KMS-11 (cell line): ENCODE results near the gene SNTG2.

ENCODE experiments used
- H2AFZ ChIP-seq: fragments of 200-600 bp; sonication (generic); 2 replicates; pipeline ENCODE4 v1.6.1; 2016; ENCODE audit warnings: antibody characterized with exemption, mixed run types, low read depth
- H3K27ac ChIP-seq: fragments of 200-600 bp; sonication (generic); 2 replicates; pipeline ENCODE4 v1.6.1; 2016; ENCODE audit warnings: mild to moderate bottlenecking, mixed run types
- H3K27me3 ChIP-seq: fragments of 200-600 bp; sonication (generic); 2 replicates; pipeline ENCODE4 v1.6.1; 2017; ENCODE audit warnings: mild to moderate bottlenecking, low read depth, mixed run types, moderate library complexity; ENCODE audit not compliant: insufficient read depth
- H3K36me3 ChIP-seq: fragments of 200-600 bp; sonication (generic); 2 replicates; pipeline ENCODE4 v1.6.1; 2017; ENCODE audit warnings: mild to moderate bottlenecking, mixed run types; ENCODE audit not compliant: insufficient read depth
- H3K4me1 ChIP-seq: fragments of 200-600 bp; sonication (generic); 2 replicates; pipeline ENCODE4 v1.6.1; 2016; ENCODE audit warnings: mild to moderate bottlenecking, low read depth, mixed run types; ENCODE audit not compliant: poor library complexity, severe bottlenecking
- H3K4me2 ChIP-seq: fragments of 200-600 bp; sonication (generic); 2 replicates; pipeline ENCODE4 v1.7.0; 2016; ENCODE audit warnings: mild to moderate bottlenecking, mixed run types
- H3K4me3 ChIP-seq: fragments of 200-600 bp; sonication (generic); IDR thresholded peaks from 2 replicates; pipeline ENCODE4 v1.6.1; 2017; ENCODE audit warnings: low read depth, low read length, mixed read lengths; ENCODE audit not compliant: insufficient read depth
- H3K79me2 ChIP-seq: fragments of 200-600 bp; sonication (generic); 2 replicates; pipeline ENCODE4 v1.6.1; 2016; ENCODE audit warnings: low read depth, mixed run types; ENCODE audit not compliant: insufficient read depth
- H3K9ac ChIP-seq: fragments of 200-600 bp; sonication (generic); 2 replicates; pipeline ENCODE4 v1.6.1; 2016; ENCODE audit warnings: mild to moderate bottlenecking, mixed run types
- H4K20me1 ChIP-seq: fragments of 200-600 bp; sonication (generic); 2 replicates; pipeline ENCODE4 v1.6.1; 2016; ENCODE audit warnings: mild to moderate bottlenecking, mixed run types; ENCODE audit not compliant: insufficient read depth
- CTCF ChIP-seq: fragments of 200-600 bp; sonication (generic); conservative IDR thresholded peaks from 2 replicates; pipeline ENCODE4 v1.6.1; 2017; ENCODE audit warnings: low read depth, mild to moderate bottlenecking, antibody characterized with exemption, low read length, moderate library complexity, mixed read lengths

Gene SNTG2

DNA sequence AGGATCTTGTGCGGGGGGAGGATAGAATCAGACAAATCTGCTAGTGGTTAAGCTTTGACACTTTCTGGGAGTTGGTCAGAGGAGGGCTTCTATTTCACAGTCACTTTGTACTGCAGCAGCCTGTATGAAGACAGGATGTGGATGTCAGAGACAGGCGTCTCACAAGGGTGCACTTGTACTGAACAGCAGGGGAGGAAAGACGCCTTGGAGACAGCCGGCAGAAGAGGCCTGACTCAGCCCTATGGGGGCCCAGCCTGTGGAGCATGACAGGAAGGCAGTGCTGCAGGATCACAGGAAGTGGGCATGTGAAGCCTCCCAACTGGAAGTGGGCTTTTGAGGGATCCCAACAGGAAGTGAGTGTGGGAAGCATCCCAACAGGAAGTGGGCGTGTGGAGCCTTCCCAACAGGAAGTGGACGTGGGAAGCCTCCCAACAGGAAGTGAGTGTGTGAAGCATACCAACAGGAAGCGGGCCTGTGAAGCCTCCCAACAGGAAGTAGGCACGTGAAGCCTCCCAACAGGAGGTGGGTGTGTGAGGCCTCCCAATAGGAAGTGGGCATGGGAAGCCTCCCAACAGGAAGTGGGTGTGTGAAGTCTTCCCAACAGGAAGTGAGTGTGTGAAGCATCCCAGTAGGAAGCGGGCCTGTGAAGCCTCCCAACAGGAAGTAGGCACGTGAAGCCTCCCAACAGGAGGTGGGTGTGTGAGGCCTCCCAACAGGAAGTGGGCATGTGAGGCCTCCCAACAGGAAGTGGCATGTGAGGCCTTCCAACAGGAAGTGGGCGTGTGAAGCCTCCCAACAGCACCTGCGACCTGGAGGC, 212.3 kb downstream of the SNTG2 start:
- TF ChIP-seq CTCF, result no peak
- no peak overlapping the region for H3K9ac ChIP-seq
- no peaks in the 10 kb centered on the region for H4K20me1 ChIP-seq
- no peak overlapping the region for H2AFZ ChIP-seq
- H3K27me3 ChIP-seq, result no peaks in the 10 kb centered on the region
- H3K36me3 ChIP-seq, result no peaks in the 10 kb centered on the region
- no peaks in the 10 kb centered on the region for H3K79me2 ChIP-seq
- no peak overlapping the region for H3K4me2 ChIP-seq
- H3K4me1 ChIP-seq, result no peaks in the 10 kb centered on the region
- no peak overlapping the region for H3K4me3 ChIP-seq
- H3K27ac ChIP-seq, result no peak overlapping the region

GRCh38 chr2:1166976-1167375, 216.3 kb downstream of the SNTG2 start:
- H2AFZ ChIP-seq, result no peak overlapping the region
- H3K4me2 ChIP-seq, result no peak overlapping the region
- H3K27me3 ChIP-seq, result no peaks in the 10 kb centered on the region
- no peak overlapping the region for H3K27ac ChIP-seq
- H4K20me1 ChIP-seq, result no peaks in the 10 kb centered on the region
- H3K79me2 ChIP-seq, result no peaks in the 10 kb centered on the region
- no peak overlapping the region for H3K9ac ChIP-seq
- no peaks in the 10 kb centered on the region for H3K36me3 ChIP-seq
- H3K4me1 ChIP-seq, result no peaks in the 10 kb centered on the region
- H3K4me3 ChIP-seq, result no peak overlapping the region
- no peak for TF ChIP-seq CTCF

DNA sequence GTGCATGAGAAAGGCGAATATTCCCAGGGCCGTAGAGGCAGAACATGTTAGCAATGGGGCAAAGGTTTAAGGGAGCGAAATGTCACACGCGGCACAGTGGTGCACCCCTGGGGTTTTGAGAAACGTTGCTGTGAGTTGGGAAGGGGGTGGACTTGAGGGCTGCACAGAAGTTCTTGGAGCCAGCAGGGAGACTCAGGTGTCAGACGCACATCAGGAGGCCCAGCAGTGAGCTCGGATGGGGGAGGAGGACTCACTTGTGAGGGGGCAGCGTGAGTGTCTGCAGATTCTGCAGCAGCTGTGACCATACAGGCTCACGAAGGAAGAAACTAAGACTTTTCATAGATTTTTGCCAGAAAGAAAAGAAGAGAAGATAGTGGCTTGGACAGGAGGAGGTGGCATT, 218.2 kb downstream of the SNTG2 start:
- Histone ChIP-seq H3K79me2 (no peaks in the 10 kb centered on the region), H3K27ac (no peak overlapping the region), H3K36me3 (no peaks in the 10 kb centered on the region), H4K20me1 (no peaks in the 10 kb centered on the region), H3K4me2 (no peak overlapping the region), H3K27me3 (no peaks in the 10 kb centered on the region), H3K9ac (no peak overlapping the region), H3K4me3 (no peak overlapping the region), H2AFZ (no peak overlapping the region), H3K4me1 (no peaks in the 10 kb centered on the region)
- no peak for TF ChIP-seq CTCF

- Histone ChIP-seq H3K36me3 (no peaks in the 10 kb centered on the region), H2AFZ (no peak overlapping the region), H3K4me1 (no peaks in the 10 kb centered on the region), H3K79me2 (no peaks in the 10 kb centered on the region), H3K27me3 (no peaks in the 10 kb centered on the region), H3K27ac (no peak overlapping the region), H3K4me2 (no peak overlapping the region), H3K9ac (no peak overlapping the region), H3K4me3 (no peak overlapping the region), H4K20me1 (no peaks in the 10 kb centered on the region)
- no peak for TF ChIP-seq CTCF
Measured at GRCh38 chr2:1169291-1169949, 218.8 kb downstream of the SNTG2 start.
